A549 (cell line): Measurements from ENCODE around the gene KRT77. TPM values are rescaled to one million over a fixed set of nuclear protein-coding genes. Genes with fewer than 3 reads are reported as not detected.

ENCODE experiments used
- ATAC-seq, 2 experiments: fragments of 200-7000 bp in 1 of 2; fragments of >200 bp in 1 of 2; cut with Nextera tagmentation in 1 of 2; cut with Tn5 transposase in 1 of 2; 3 replicates each; pipeline versions ENCODE4 v1.8.0 to v1.9.1; 2018 to 2020; ENCODE audit warnings: mild to moderate bottlenecking in 1 of 2, moderate library complexity in 1 of 2
- CTCF ChIA-PET: fragments of 300-600 bp; sonication (Branson Sonifier 250); formaldehyde crosslinking; extraction: SDS; loops from one replicate; lab custom pipeline; 2021; ENCODE audit warnings: antibody characterized with exemption, inconsistent platforms; lab: Yijun Ruan, JAX
- POLR2A ChIA-PET: fragments of 350-600 bp; formaldehyde crosslinking; extraction: SDS; loops from one replicate; lab custom pipeline; 2021; ENCODE audit warnings: antibody characterized with exemption, inconsistent platforms; lab: Yijun Ruan, JAX
- DNase-seq, 2 experiments: peaks; one replicate each; pipeline versions ENCODE4 v3.0.0 to v3.0.0-alpha.2; 2011 to 2016; ENCODE audit warnings: low read depth in 1 of 2, low spot score in 1 of 2
- FAIRE-seq: peaks from 2 replicates; lab custom pipeline; 2011; peaks lifted over from hg19 to GRCh38; lab: Jason Lieb, UNC
- H3K27ac ChIP-seq, 2 experiments: fragments of >200 bp; sonication (Bioruptor Twin); formaldehyde crosslinking; 3 replicates each; pipeline ENCODE4 v1.5.1; 2016 to 2017
- H3K4me1 ChIP-seq: fragments of >200 bp; sonication (Bioruptor Twin); formaldehyde crosslinking; 3 replicates; pipeline ENCODE4 v1.6.1; 2016
- H3K4me2 ChIP-seq: fragments of >200 bp; sonication (Bioruptor Twin); formaldehyde crosslinking; 3 replicates; pipeline ENCODE4 v1.6.1; 2016
- H3K4me3 ChIP-seq: fragments of >200 bp; sonication (Bioruptor Twin); formaldehyde crosslinking; 3 replicates; pipeline ENCODE4 v1.5.1; 2016
- H3K9me3 ChIP-seq: fragments of >200 bp; sonication (Bioruptor Twin); formaldehyde crosslinking; 3 replicates; pipeline ENCODE4 v1.6.1; 2016
- CBX2 ChIP-seq: fragments of 200-600 bp; sonication (generic); IDR thresholded peaks from 2 replicates; pipeline ENCODE4 v1.6.1; 2016; ENCODE audit warnings: low read depth, mild to moderate bottlenecking, borderline replicate concordance
- CBX8 ChIP-seq: fragments of 200-600 bp; sonication (generic); IDR thresholded peaks from 2 replicates; pipeline ENCODE4 v1.6.1; 2016
- CHD2 ChIP-seq: fragments of 150-350 bp; IDR thresholded peaks from 2 replicates; pipeline ENCODE4 v1.6.1; 2014; ENCODE audit warnings: low read length; ENCODE audit not compliant: partially characterized antibody
- EHMT2 ChIP-seq: fragments of 200-600 bp; sonication (generic); IDR thresholded peaks from 2 replicates; pipeline ENCODE4 v1.6.1; 2016; ENCODE audit warnings: antibody characterized with exemption, low read depth, mild to moderate bottlenecking, moderate library complexity
- HDAC2 ChIP-seq: fragments of 200-600 bp; sonication (generic); IDR thresholded peaks from 2 replicates; pipeline ENCODE4 v1.6.1; 2016
- HOXA7 ChIP-seq: fragments of 250-450 bp; sonication (Bioruptor Pico); IDR thresholded peaks from 2 replicates; pipeline ENCODE4 v1.5.0; 2020; ENCODE audit warnings: mild to moderate bottlenecking, moderate library complexity
- HOXB5 ChIP-seq: fragments of 250-450 bp; sonication (Bioruptor Pico); IDR thresholded peaks from 2 replicates; pipeline ENCODE4 v1.5.0; 2020; ENCODE audit warnings: mild to moderate bottlenecking, moderate library complexity
- JUN ChIP-seq, 2 experiments: fragments of >200 bp; sonication (Bioruptor Twin); formaldehyde crosslinking; IDR thresholded peaks; 2 replicates in 1 of 2; 3 replicates in 1 of 2; pipeline ENCODE4 v1.6.1; 2016 to 2017
- JUNB ChIP-seq: fragments of >200 bp; sonication (Bioruptor Twin); formaldehyde crosslinking; IDR thresholded peaks from 2 replicates; pipeline ENCODE4 v1.6.1; 2016
- KDM1A ChIP-seq: fragments of 200-600 bp; sonication (generic); IDR thresholded peaks from 2 replicates; pipeline ENCODE4 v1.6.1; 2016; ENCODE audit warnings: low read depth, mild to moderate bottlenecking
- NFE2L2 ChIP-seq: fragments of 150-350 bp; conservative IDR thresholded peaks from 2 replicates; pipeline ENCODE4 v1.6.1; 2014; ENCODE audit warnings: low read length
- NR3C1 ChIP-seq: fragments of >200 bp; sonication (Bioruptor Twin); formaldehyde crosslinking; IDR thresholded peaks from 3 replicates; pipeline ENCODE4 v1.6.1; 2017
- PHF8 ChIP-seq: fragments of 200-600 bp; sonication (generic); IDR thresholded peaks from 2 replicates; pipeline ENCODE4 v1.6.1; 2016; ENCODE audit warnings: low read depth, mild to moderate bottlenecking, antibody characterized with exemption, moderate library complexity, borderline replicate concordance
- POLR2A ChIP-seq: IDR thresholded peaks from 2 replicates; pipeline ENCODE4 v1.6.1; 2012; ENCODE audit warnings: mild to moderate bottlenecking, low read length
- RCOR1 ChIP-seq: fragments of 150-350 bp; IDR thresholded peaks from 2 replicates; pipeline ENCODE4 v1.6.1; 2014; ENCODE audit warnings: antibody characterized with exemption, low read length, low read depth
- TP53 ChIP-seq: fragments of 250-450 bp; sonication (Bioruptor Pico); IDR thresholded peaks from 2 replicates; pipeline ENCODE4 v1.5.0; 2021; ENCODE audit warnings: mild to moderate bottlenecking, moderate library complexity
- ZNF302 ChIP-seq: fragments of 250-450 bp; sonication (Bioruptor Pico); IDR thresholded peaks from 2 replicates; pipeline ENCODE4 v1.9.0; 2021; ENCODE audit warnings: inconsistent platforms, mild to moderate bottlenecking, moderate library complexity
- WGBS: methylation state at CpG from one replicate; pipeline ENCODE4 v1.1.6; 2017; ENCODE audit errors: missing lambda C conversion rate; 5-methylcytosine and 5-hydroxymethylcytosine counted together
- polyA plus RNA-seq, 4 experiments: library from polyadenylated mRNA; depleted of rRNA in 3 of 4; stranded (reverse); fragments of >200 nt; fragmentation: RNase III in 1 of 4; extraction: RNeasy Plus Mini Kit Qiagen cat#74134 plus additional on column Dnase treatment in 1 of 4; gene quantifications; 2 replicates in 3 of 4; 3 replicates in 1 of 4; pipeline ENCODE4 v1.2.3, GENCODE V29; 2011 to 2017
- TF ChIP-seq, protein P1 (sequence below): fragments of 200-600 bp; sonication (generic); IDR thresholded peaks from 2 replicates; pipeline ENCODE4 v1.6.1; 2016; ENCODE audit warnings: antibody characterized with exemption, mild to moderate bottlenecking, moderate library complexity
- TF ChIP-seq, protein P2 (sequence below): fragments of 250-450 bp; sonication (Bioruptor Pico); IDR thresholded peaks from 2 replicates; pipeline ENCODE4 v1.5.0; 2020; ENCODE audit warnings: low read depth, mild to moderate bottlenecking, moderate library complexity
- TF ChIP-seq, protein P3 (sequence below): fragments of >200 bp; sonication (Bioruptor Twin); formaldehyde crosslinking; IDR thresholded peaks from 3 replicates; pipeline ENCODE4 v1.6.1; 2016
- TF ChIP-seq, protein P4 (sequence below): fragments of 250-450 bp; sonication (Bioruptor Pico); IDR thresholded peaks from 2 replicates; pipeline ENCODE4 v1.5.0; 2021; ENCODE audit warnings: mild to moderate bottlenecking, moderate library complexity, borderline replicate concordance
- TF ChIP-seq, protein P5 (sequence below): fragments of >200 bp; sonication (Bioruptor Twin); formaldehyde crosslinking; IDR thresholded peaks from 3 replicates; pipeline ENCODE4 v1.5.1; 2016

The KRT77 gene
- polyA plus RNA-seq, 2 of the 4 experiments (the other 2 are of a cell fraction) = 0.03 TPM; not detected in 1

DNA sequence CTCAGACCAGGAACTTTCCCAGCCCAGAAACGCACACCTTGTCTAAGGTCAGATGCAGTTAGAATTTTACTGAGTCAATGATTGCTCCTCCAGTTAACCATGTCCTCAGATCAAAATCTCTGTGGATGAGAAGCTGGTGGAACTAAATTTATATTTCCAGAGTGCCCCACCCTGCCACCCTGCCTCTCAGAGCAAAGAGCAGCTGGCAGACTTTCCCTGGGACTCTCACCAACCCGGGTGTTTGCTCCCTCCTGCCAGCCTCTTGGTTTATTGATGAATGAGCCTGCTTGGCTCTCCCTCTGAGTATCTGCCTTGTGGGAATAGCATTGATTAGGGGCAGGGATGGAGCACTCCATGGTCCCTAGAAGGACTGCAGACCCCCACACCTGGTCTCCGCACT lies 17.3 kb downstream of the KRT77 start:
- CTCF ChIA-PET = interaction anchor here (0.9 to 2.5 kb wide), 3 partner anchors 19 to 194 kb away, joined by 3 to 9 read pairs (median 3); no protein-coding TSS in a partner anchor
- H3K4me1 ChIP-seq = no peaks in the 10 kb centered on the region
- H3K4me2 ChIP-seq = no peak overlapping the region
- no peaks in the 10 kb centered on the region for H3K9me3 ChIP-seq
- ATAC-seq = no peak
- POLR2A ChIA-PET = no interaction called here
- TF ChIP-seq RCOR1 (no peak), CHD2 (no peak), NFE2L2 (no peak)
- TF ChIP-seq, protein P1, sequence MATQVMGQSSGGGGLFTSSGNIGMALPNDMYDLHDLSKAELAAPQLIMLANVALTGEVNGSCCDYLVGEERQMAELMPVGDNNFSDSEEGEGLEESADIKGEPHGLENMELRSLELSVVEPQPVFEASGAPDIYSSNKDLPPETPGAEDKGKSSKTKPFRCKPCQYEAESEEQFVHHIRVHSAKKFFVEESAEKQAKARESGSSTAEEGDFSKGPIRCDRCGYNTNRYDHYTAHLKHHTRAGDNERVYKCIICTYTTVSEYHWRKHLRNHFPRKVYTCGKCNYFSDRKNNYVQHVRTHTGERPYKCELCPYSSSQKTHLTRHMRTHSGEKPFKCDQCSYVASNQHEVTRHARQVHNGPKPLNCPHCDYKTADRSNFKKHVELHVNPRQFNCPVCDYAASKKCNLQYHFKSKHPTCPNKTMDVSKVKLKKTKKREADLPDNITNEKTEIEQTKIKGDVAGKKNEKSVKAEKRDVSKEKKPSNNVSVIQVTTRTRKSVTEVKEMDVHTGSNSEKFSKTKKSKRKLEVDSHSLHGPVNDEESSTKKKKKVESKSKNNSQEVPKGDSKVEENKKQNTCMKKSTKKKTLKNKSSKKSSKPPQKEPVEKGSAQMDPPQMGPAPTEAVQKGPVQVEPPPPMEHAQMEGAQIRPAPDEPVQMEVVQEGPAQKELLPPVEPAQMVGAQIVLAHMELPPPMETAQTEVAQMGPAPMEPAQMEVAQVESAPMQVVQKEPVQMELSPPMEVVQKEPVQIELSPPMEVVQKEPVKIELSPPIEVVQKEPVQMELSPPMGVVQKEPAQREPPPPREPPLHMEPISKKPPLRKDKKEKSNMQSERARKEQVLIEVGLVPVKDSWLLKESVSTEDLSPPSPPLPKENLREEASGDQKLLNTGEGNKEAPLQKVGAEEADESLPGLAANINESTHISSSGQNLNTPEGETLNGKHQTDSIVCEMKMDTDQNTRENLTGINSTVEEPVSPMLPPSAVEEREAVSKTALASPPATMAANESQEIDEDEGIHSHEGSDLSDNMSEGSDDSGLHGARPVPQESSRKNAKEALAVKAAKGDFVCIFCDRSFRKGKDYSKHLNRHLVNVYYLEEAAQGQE = no peak
- no peak overlapping the region for H3K4me3 ChIP-seq
- DNase-seq = no peak
- H3K27ac ChIP-seq = no peak overlapping the region
- WGBS = 61% methylated on average over 3 of the region's 3 CpGs
- no peak for FAIRE-seq

DNA sequence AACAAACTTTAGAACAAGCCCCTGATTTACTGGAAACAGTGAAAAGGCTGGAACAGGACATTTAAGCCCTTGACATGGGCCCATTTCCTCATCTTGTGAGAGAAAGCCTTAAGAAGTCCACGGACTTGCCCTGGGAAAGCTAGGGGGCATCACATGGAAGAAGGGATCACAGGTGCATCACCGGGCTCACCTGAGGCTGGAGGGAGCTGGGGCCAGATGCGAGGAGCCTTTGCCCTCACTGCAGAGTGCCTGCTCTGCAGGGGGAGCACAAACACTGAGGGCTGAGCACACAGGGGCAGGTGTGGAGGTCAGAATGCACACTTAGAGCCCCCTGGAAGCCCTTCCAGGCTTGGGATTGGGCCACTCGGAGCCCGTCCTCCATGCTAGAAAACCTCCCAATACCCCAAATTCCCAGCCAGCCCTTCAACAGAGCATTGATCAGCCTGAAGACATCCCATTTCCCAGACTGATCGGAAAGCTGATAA lies 17.9 kb downstream of the KRT77 start:
- ATAC-seq (peak in 1 of 2 experiments; percentile 29; a peak in 1 of 6 replicates), DNase-seq (no peak)
- CTCF ChIA-PET = interaction anchor here (2.5 kb wide), 1 partner anchor 194 kb away, joined by 9 read pairs; no protein-coding TSS in a partner anchor
- 61% methylated on average over 6 of the region's 6 CpGs for WGBS
- H3K4me2 ChIP-seq = no peak overlapping the region
- TF ChIP-seq HDAC2 (no peak), ZNF302 (CRISPR knock-in tag) (no peak), JUNB (no peak), CBX8 (no peak), POLR2A (no peak), JUN (IDR thresholded peaks at IDR 0.05) (no peak)
- TF ChIP-seq, protein P2, sequence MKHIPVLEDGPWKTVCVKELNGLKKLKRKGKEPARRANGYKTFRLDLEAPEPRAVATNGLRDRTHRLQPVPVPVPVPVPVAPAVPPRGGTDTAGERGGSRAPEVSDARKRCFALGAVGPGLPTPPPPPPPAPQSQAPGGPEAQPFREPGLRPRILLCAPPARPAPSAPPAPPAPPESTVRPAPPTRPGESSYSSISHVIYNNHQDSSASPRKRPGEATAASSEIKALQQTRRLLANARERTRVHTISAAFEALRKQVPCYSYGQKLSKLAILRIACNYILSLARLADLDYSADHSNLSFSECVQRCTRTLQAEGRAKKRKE (CRISPR knock-in tag) = no peak
- TF ChIP-seq, all 56 proteins: peak for 0
- no peak for FAIRE-seq
- H3K4me1 ChIP-seq = no peaks in the 10 kb centered on the region
- no peak overlapping the region for H3K4me3 ChIP-seq
- H3K27ac ChIP-seq = no peak overlapping the region
- POLR2A ChIA-PET = no interaction called here
- no peaks in the 10 kb centered on the region for H3K9me3 ChIP-seq

DNA sequence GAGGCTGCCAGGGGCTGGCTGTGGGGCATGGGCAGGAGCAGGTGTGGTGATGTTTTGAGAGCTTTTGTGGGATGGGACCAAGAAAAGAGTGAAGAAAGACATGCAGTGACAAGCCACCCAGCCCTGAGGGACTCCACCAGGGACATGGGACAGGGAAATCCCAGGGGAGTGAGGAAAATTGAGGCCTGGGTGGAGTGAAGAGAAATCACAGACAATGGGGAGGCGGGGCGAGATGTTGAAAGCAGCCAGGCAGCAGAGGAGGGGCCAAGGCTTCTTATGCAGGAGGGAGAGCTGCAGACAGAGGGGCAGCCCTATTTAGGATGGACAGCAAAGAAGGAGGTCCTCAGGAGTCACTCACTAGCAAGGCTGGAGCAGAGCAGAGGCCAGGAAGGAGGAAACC lies 18.9 kb downstream of the KRT77 start:
- FAIRE-seq = no peak
- no peak overlapping the region for H3K4me3 ChIP-seq
- TF ChIP-seq POLR2A (no peak), CBX2 (no peak), HOXB5 (CRISPR knock-in tag) (no peak), NR3C1 (no peak), KDM1A (no peak), PHF8 (no peak), HOXA7 (no peak), EHMT2 (no peak), TP53 (no peak)
- TF ChIP-seq, protein P3, sequence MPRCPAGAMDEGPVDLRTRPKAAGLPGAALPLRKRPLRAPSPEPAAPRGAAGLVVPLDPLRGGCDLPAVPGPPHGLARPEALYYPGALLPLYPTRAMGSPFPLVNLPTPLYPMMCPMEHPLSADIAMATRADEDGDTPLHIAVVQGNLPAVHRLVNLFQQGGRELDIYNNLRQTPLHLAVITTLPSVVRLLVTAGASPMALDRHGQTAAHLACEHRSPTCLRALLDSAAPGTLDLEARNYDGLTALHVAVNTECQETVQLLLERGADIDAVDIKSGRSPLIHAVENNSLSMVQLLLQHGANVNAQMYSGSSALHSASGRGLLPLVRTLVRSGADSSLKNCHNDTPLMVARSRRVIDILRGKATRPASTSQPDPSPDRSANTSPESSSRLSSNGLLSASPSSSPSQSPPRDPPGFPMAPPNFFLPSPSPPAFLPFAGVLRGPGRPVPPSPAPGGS = no peak
- TF ChIP-seq, protein P4, sequence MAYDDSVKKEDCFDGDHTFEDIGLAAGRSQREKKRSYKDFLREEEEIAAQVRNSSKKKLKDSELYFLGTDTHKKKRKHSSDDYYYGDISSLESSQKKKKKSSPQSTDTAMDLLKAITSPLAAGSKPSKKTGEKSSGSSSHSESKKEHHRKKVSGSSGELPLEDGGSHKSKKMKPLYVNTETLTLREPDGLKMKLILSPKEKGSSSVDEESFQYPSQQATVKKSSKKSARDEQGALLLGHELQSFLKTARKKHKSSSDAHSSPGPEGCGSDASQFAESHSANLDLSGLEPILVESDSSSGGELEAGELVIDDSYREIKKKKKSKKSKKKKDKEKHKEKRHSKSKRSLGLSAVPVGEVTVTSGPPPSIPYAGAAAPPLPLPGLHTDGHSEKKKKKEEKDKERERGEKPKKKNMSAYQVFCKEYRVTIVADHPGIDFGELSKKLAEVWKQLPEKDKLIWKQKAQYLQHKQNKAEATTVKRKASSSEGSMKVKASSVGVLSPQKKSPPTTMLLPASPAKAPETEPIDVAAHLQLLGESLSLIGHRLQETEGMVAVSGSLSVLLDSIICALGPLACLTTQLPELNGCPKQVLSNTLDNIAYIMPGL = no peak
- TF ChIP-seq, protein P5, sequence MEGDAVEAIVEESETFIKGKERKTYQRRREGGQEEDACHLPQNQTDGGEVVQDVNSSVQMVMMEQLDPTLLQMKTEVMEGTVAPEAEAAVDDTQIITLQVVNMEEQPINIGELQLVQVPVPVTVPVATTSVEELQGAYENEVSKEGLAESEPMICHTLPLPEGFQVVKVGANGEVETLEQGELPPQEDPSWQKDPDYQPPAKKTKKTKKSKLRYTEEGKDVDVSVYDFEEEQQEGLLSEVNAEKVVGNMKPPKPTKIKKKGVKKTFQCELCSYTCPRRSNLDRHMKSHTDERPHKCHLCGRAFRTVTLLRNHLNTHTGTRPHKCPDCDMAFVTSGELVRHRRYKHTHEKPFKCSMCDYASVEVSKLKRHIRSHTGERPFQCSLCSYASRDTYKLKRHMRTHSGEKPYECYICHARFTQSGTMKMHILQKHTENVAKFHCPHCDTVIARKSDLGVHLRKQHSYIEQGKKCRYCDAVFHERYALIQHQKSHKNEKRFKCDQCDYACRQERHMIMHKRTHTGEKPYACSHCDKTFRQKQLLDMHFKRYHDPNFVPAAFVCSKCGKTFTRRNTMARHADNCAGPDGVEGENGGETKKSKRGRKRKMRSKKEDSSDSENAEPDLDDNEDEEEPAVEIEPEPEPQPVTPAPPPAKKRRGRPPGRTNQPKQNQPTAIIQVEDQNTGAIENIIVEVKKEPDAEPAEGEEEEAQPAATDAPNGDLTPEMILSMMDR = no peak
- no peaks in the 10 kb centered on the region for H3K9me3 ChIP-seq
- no peak for ATAC-seq
- no peak overlapping the region for H3K27ac ChIP-seq
- CTCF ChIA-PET = no interaction called here
- no peaks in the 10 kb centered on the region for H3K4me1 ChIP-seq
- POLR2A ChIA-PET = no interaction called here
- DNase-seq = no peak
- H3K4me2 ChIP-seq = no peak overlapping the region
- 74% methylated on average over 2 of the region's 2 CpGs for WGBS
